Ovary (tissue), 9 donors: Measurements from ENCODE around the gene ABTB2. TPM values are rescaled to one million over a fixed set of nuclear protein-coding genes. Genes with fewer than 3 reads are reported as not detected.

ENCODE experiments used
- DNase-seq, 5 donors: peaks; one replicate each; pipeline ENCODE4 v3.0.0-alpha.2; 2019 to 2020
- H3K27ac ChIP-seq, 2 donors: fragments of 200-600 bp; one replicate each; pipeline versions ENCODE4 v1.5.1 to v1.8.0; 2019 to 2022
- H3K27me3 ChIP-seq: fragments of 200-600 bp; one replicate; pipeline ENCODE4 v1.8.0; 2022
- H3K36me3 ChIP-seq: fragments of 200-600 bp; sonication (generic); one replicate; pipeline ENCODE4 v1.5.1; 2019
- H3K4me1 ChIP-seq: one replicate; pipeline ENCODE4 v1.8.1; 2013; ENCODE audit warnings: mild to moderate bottlenecking, moderate library complexity; ENCODE audit not compliant: insufficient read depth
- H3K4me3 ChIP-seq: fragments of 200-600 bp; sonication (generic); one replicate; pipeline ENCODE4 v1.5.1; 2017
- H3K9me3 ChIP-seq, 2 donors: fragments of 200-600 bp in 1 of 2; sonication (generic) in 1 of 2; one replicate each; pipeline versions ENCODE4 v1.5.1 to v1.8.1; 2013 to 2019; ENCODE audit warnings: mild to moderate bottlenecking in 1 of 2, moderate library complexity in 1 of 2
- EP300 ChIP-seq: sonication (generic); formaldehyde crosslinking; IDR thresholded peaks from one replicate; pipeline ENCODE4 v1.6.1; 2017; ENCODE audit warnings: antibody characterized with exemption
- POLR2A ChIP-seq: fragments of 450-650 bp; IDR thresholded peaks from one replicate; pipeline ENCODE4 v1.6.1; 2017; ENCODE audit warnings: antibody characterized with exemption, mild to moderate bottlenecking, moderate library complexity
- WGBS, 3 donors: extraction: QIAGEN DNeasy Blood & Tissue Kit in 1 of 3; methylation state at CpG; one replicate each; pipeline versions ENCODE4 v1.1.5 to v1.1.7; 2013 to 2017; 5-methylcytosine and 5-hydroxymethylcytosine counted together
- intact Hi-C, 4 donors: fragments of 100-400 bp; cut with DNase I; formaldehyde crosslinking; loops; one replicate each; pipeline versions ENCODE4 v1.11.0 to v1.15.1; 2022 to 2023
- polyA plus RNA-seq, 2 donors: library from polyadenylated mRNA; stranded (reverse); fragments of 200-250 nt in 1 of 2; fragments of 350-450 nt in 1 of 2; fragmentation: Illumina TruSeq in 1 of 2; extraction: RNeasy Lipid Tissue Mini Kit (QIAGEN cat#74804) in 1 of 2; gene quantifications; one replicate each; pipeline ENCODE4 v1.2.3, GENCODE V29; 2013 to 2014
- total RNA-seq, 7 donors: library from RNA; depleted of rRNA in 2 of 7; stranded (reverse); fragments of >200 nt in 2 of 7; fragmentation: NEBNext Ultra II Directional in 3 of 7; extraction: Animal tissue kit (Norgen Biotek cat#: 25700) in 3 of 7; gene quantifications; one replicate each; pipeline versions ENCODE4 v1.1.0 to v1.2.4, GENCODE V29; 2016 to 2023
- TF ChIP-seq, protein P1 (sequence below), 3 donors: fragments of 450-650 bp in 2 of 3; fragments of 200-600 bp in 1 of 3; IDR thresholded peaks; one replicate each; pipeline versions ENCODE4 v1.5.1 to v1.8.0; 2016 to 2022; ENCODE audit warnings: antibody characterized with exemption in 3 of 3, mild to moderate bottlenecking in 1 of 3
- donor health status: DM: no; HTN: no; CAD: no; lungs with moderate emphysema.
- donor health status: DM: no; HTN: no; CAD: no.
- donor health status: Bipolar disorder and iron deficiency.
- donor health status: DM: yes; HTN: yes; CAD: no.
- donor health status: DM: no; HTN: no; CAD: no.
- donor health status: DM: yes; HTN: yes; CAD: no.

The ABTB2 gene
- total and polyA plus RNA-seq, 9 donors: 1.2 to 7.2 (median 2.6) TPM

GRCh38 chr11:34356130-34356529 lies 1.7 kb downstream of the ABTB2 start:
- Histone ChIP-seq H3K27me3 (no peaks in the 10 kb centered on the region), H3K4me3 (peak overlapping the region; percentile 63), H3K27ac (no peak overlapping the region), H3K9me3 (no peaks in the 10 kb centered on the region), H3K4me1 (peaks cover 13% of the 10 kb centered on the region), H3K36me3 (no peaks in the 10 kb centered on the region)
- intact Hi-C loops: loop anchor here in 2 of 4 donors (5.0 to 10.0 kb wide), 3 partner anchors 81 to 304 kb away; partner anchors contain the start of gene CAPRIN1 (in 1 of the 2)
- no peak for DNase-seq
- 73 to 78% (median 76%) methylated on average over 7 of the region's 7 CpGs for WGBS, 3 donors
- TF ChIP-seq, protein P1, sequence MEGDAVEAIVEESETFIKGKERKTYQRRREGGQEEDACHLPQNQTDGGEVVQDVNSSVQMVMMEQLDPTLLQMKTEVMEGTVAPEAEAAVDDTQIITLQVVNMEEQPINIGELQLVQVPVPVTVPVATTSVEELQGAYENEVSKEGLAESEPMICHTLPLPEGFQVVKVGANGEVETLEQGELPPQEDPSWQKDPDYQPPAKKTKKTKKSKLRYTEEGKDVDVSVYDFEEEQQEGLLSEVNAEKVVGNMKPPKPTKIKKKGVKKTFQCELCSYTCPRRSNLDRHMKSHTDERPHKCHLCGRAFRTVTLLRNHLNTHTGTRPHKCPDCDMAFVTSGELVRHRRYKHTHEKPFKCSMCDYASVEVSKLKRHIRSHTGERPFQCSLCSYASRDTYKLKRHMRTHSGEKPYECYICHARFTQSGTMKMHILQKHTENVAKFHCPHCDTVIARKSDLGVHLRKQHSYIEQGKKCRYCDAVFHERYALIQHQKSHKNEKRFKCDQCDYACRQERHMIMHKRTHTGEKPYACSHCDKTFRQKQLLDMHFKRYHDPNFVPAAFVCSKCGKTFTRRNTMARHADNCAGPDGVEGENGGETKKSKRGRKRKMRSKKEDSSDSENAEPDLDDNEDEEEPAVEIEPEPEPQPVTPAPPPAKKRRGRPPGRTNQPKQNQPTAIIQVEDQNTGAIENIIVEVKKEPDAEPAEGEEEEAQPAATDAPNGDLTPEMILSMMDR (IDR thresholded peaks at IDR 0.05): no peak
- no peak for TF ChIP-seq EP300
- no peak for TF ChIP-seq POLR2A

GRCh38 chr11:34355726-34356125 lies 2.1 kb downstream of the ABTB2 start:
- intact Hi-C loops: loop anchor here in 2 of 4 donors (5.0 to 10.0 kb wide), 3 partner anchors 81 to 303 kb away; partner anchors contain the start of gene CAPRIN1 (in 1 of the 2)
- WGBS, 3 donors: 89 to 97% (median 90%) methylated on average over 3 of the region's 3 CpGs
- no peaks in the 10 kb centered on the region for H3K36me3 ChIP-seq
- peaks cover 13% of the 10 kb centered on the region for H3K4me1 ChIP-seq
- TF ChIP-seq POLR2A (no peak), EP300 (no peak)
- TF ChIP-seq, protein P1 (IDR thresholded peaks at IDR 0.05): no peak
- no peak overlapping the region for H3K4me3 ChIP-seq
- no peak overlapping the region for H3K27ac ChIP-seq
- DNase-seq: no peak
- H3K9me3 ChIP-seq: no peaks in the 10 kb centered on the region
- H3K27me3 ChIP-seq: no peaks in the 10 kb centered on the region

GRCh38 chr11:34354782-34355181 lies 3.0 kb downstream of the ABTB2 start:
- H3K4me3 ChIP-seq: no peak overlapping the region
- no peaks in the 10 kb centered on the region for H3K27me3 ChIP-seq
- TF ChIP-seq POLR2A: no peak
- TF ChIP-seq, protein P1 (IDR thresholded peaks at IDR 0.05): no peak
- TF ChIP-seq EP300: no peak
- H3K27ac ChIP-seq: no peak overlapping the region
- no peaks in the 10 kb centered on the region for H3K9me3 ChIP-seq
- peaks cover 13% of the 10 kb centered on the region for H3K4me1 ChIP-seq
- intact Hi-C loops: loop anchor here in 2 of 4 donors (5.0 to 10.0 kb wide), 3 partner anchors 80 to 302 kb away; partner anchors contain the start of gene CAPRIN1 (in 1 of the 2)
- no peaks in the 10 kb centered on the region for H3K36me3 ChIP-seq
- no peak for DNase-seq

GRCh38 chr11:34353881-34354280 lies 3.9 kb downstream of the ABTB2 start:
- DNase-seq: no peak
- Histone ChIP-seq H3K36me3 (no peaks in the 10 kb centered on the region), H3K4me1 (peaks cover 13% of the 10 kb centered on the region), H3K4me3 (no peak overlapping the region), H3K27me3 (no peaks in the 10 kb centered on the region), H3K27ac (no peak overlapping the region), H3K9me3 (no peaks in the 10 kb centered on the region)
- intact Hi-C loops: loop anchor here in 1 of 4 donors (10.0 kb wide), 1 partner anchor 79 kb away; no protein-coding TSS in a partner anchor
- WGBS, 3 donors: 84 to 95% (median 92%) methylated on average over 4 of the region's 4 CpGs
- TF ChIP-seq, protein P1 (IDR thresholded peaks at IDR 0.05): no peak
- TF ChIP-seq POLR2A: no peak
- TF ChIP-seq EP300: no peak
